ENCODE results near the gene JARID2.

The JARID2 gene

GRCh38 chr6:15256538-15257271 is 10.8 kb downstream of the JARID2 start:
- no peaks in the 10 kb centered on the region for H3K27me3 ChIP-seq
- DNase-seq: no peak
- no peaks in the 10 kb centered on the region for H3K36me3 ChIP-seq
- intact Hi-C loops (cut with DNase I; ENCODE audit: low total_unique reads): no loop called here
- no peak overlapping the region for H3K4me3 ChIP-seq
- no peak overlapping the region for H3K27ac ChIP-seq
- H3K9me3 ChIP-seq: no peaks in the 10 kb centered on the region
- peaks cover 0 to 49% (median 19%) of the 10 kb centered on the region in 4 donors for H3K4me1 ChIP-seq
- TF ChIP-seq CTCF (IDR thresholded peaks at IDR 0.05): no peak

- H3K27me3 ChIP-seq: no peaks in the 10 kb centered on the region
- H3K27ac ChIP-seq: no peak overlapping the region
- H3K4me3 ChIP-seq: no peak overlapping the region
- H3K4me1 ChIP-seq: peaks cover 0 to 44% (median 16%) of the 10 kb centered on the region in 4 donors
- no peak for TF ChIP-seq CTCF (IDR thresholded peaks at IDR 0.05)
- intact Hi-C loops (cut with DNase I; ENCODE audit: low total_unique reads): no loop called here
- no peak for DNase-seq
- no peaks in the 10 kb centered on the region for H3K36me3 ChIP-seq
- no peaks in the 10 kb centered on the region for H3K9me3 ChIP-seq
Measured at GRCh38 chr6:15257357-15258132, 11.7 kb downstream of the JARID2 start.

- intact Hi-C loops (cut with DNase I; ENCODE audit: low total_unique reads): loop anchor here (10.0 kb wide), 1 partner anchor 125 kb away; no protein-coding TSS in a partner anchor
Measured at GRCh38 chr6:15259766-15260098, 13.9 kb downstream of the JARID2 start.

GRCh38 chr6:15260099-15260821 is 14.4 kb downstream of the JARID2 start:
- H3K27me3 ChIP-seq: no peaks in the 10 kb centered on the region
- peaks cover 0 to 48% (median 22%) of the 10 kb centered on the region in 4 donors for H3K4me1 ChIP-seq
- TF ChIP-seq CTCF (IDR thresholded peaks at IDR 0.05): no peak
- H3K27ac ChIP-seq: no peak overlapping the region
- no peak overlapping the region for H3K4me3 ChIP-seq
- no peaks in the 10 kb centered on the region for H3K36me3 ChIP-seq
- intact Hi-C loops (cut with DNase I; ENCODE audit: low total_unique reads): loop anchor here (10.0 kb wide), 1 partner anchor 125 kb away; no protein-coding TSS in a partner anchor
- no peak for DNase-seq
- H3K9me3 ChIP-seq: no peaks in the 10 kb centered on the region

More at GRCh38 chr6:15259766-15260098, 13.9 kb downstream of the JARID2 start:
- Histone ChIP-seq H3K4me1 (peaks cover 0 to 43% (median 18%) of the 10 kb centered on the region in 4 donors), H3K27ac (no peak overlapping the region), H3K27me3 (no peaks in the 10 kb centered on the region), H3K4me3 (no peak overlapping the region), H3K36me3 (no peaks in the 10 kb centered on the region), H3K9me3 (no peaks in the 10 kb centered on the region)
- TF ChIP-seq CTCF (IDR thresholded peaks at IDR 0.05): no peak
- no peak for DNase-seq

GRCh38 chr6:15263780-15264374 is 18.0 kb downstream of the JARID2 start:
- intact Hi-C loops (cut with DNase I; ENCODE audit: low total_unique reads): loop anchor here (10.0 kb wide), 1 partner anchor 121 kb away; no protein-coding TSS in a partner anchor
- no peaks in the 10 kb centered on the region for H3K9me3 ChIP-seq
- DNase-seq: no peak
- no peaks in the 10 kb centered on the region for H3K36me3 ChIP-seq
- H3K4me1 ChIP-seq: peaks cover 0 to 60% (median 25%) of the 10 kb centered on the region in 4 donors
- H3K27ac ChIP-seq: no peak overlapping the region
- no peak for TF ChIP-seq CTCF (IDR thresholded peaks at IDR 0.05)
- H3K27me3 ChIP-seq: no peaks in the 10 kb centered on the region
- no peak overlapping the region for H3K4me3 ChIP-seq

Measured in tibial artery (tissue), 4 donors.